ENCODE results near the gene CDK5. TPM values are rescaled to one million over a fixed set of nuclear protein-coding genes. Genes with fewer than 3 reads are reported as not detected.
A peak's percentile ranks its signal among the peaks of the same experiment; 100 is the strongest.

The CDK5 gene
- total and polyA plus RNA-seq, 9 of the 15 experiments (the other 6 are each of a cell fraction or from before 2014, with no cell fraction given), result 3.2 to 38.0 (median 27.5) TPM

- intact Hi-C loops (cut with micrococcal nuclease) (loop anchor here (10.0 kb wide), 1 partner anchor 767 kb away; no protein-coding TSS in a partner anchor), in situ Hi-C loops (cut with MboI) (no loop called here)
- Histone ChIP-seq H2AFZ (ENCODE audit: low read depth, low read length) (peak overlapping the region; percentile 23; the same call in 1 of the 2 replicates), H3K9me1 (ENCODE audit: control insufficient read depth, insufficient read depth, low read length) (no peaks in the 10 kb centered on the region), H3K4me3 (peak overlapping the region; percentile 89), H3K9ac (ENCODE audit: insufficient read depth in 1 of 2, low read depth in 2 of 2, low read length in 2 of 2) (peak overlapping the region; percentile 94 to 97), H3K9me3 (replicated peaks; ENCODE audit: control insufficient read depth, insufficient read depth, low read depth, low read length) (no peaks in the 10 kb centered on the region), H3K36me3 (ENCODE audit: control insufficient read depth, insufficient read depth, low read length) (peaks cover 43% of the 10 kb centered on the region), H3K4me1 (replicated peaks in 1 of 2; ENCODE audit: control insufficient read depth in 2 of 2, insufficient read depth in 2 of 2, low read length in 2 of 2) (peaks cover 52 to 85% of the 10 kb centered on the region in 2 experiments), H3K4me2 (ENCODE audit: insufficient read depth, low read length) (peak overlapping the region; percentile 97), H4K20me1 (replicated peaks; ENCODE audit: control insufficient read depth, insufficient read depth, low read length) (peaks cover 5% of the 10 kb centered on the region), H3K27me3 (ENCODE audit: control insufficient read depth in 2 of 2, insufficient read depth in 2 of 2, low read length in 2 of 2) (no peaks in the 10 kb centered on the region), H3K27ac (ENCODE audit: extremely low read depth, low read depth, low read length) (peak overlapping the region; percentile 94), H3K79me2 (ENCODE audit: control insufficient read depth, insufficient read depth, low read length) (peaks cover 50% of the 10 kb centered on the region)
- ChIA-PET POLR2A (interaction anchor here (0.6 to 3.5 kb wide), 16 partner anchors 10 to 713 kb away, joined by 3 to 24 read pairs (median 6); partner anchors contain the start of genes ABCB8, REPIN1 and SLC4A2), CTCF (ENCODE audit: low intra/inter-chr PET ratio) (no interaction called here)
- WGBS (ENCODE audit: insufficient coverage, low coverage, missing lambda C conversion rate), result under 1% methylated on average over 64 of the region's 64 CpGs
- FAIRE-seq (no peak), DNase-seq (ENCODE audit: extremely low read depth in 1 of 4, low spot score in 3 of 4) (peak in 3 of 4 experiments; percentile 54 to 72 (median 59)), ATAC-seq (peak; percentile 50)
- BruUV-seq (replicated peaks), result TSS peak; percentile 55
- TF ChIP-seq E2F1 (CRISPR knock-in tag; IDR thresholded peaks at IDR 0.05) (no peak), NBN (IDR thresholded peaks at IDR 0.05; ENCODE audit: low read depth) (no peak), ZNF282 (CRISPR knock-in tag; IDR thresholded peaks at IDR 0.05) (no peak), NR2C2 (CRISPR knock-in tag; IDR thresholded peaks at IDR 0.05) (no peak), NR2C2 (tag; IDR thresholded peaks at IDR 0.05) (0 out of 2 replicates have a peak, but pooled peaks have one; percentile 14), ZFP91 (CRISPR knock-in tag; IDR thresholded peaks at IDR 0.05) (no peak), MEF2D (tag; conservative IDR thresholded peaks at IDR 0.05; ENCODE audit: low read depth) (no peak), CHD1 (IDR thresholded peaks at IDR 0.05; ENCODE audit: low read length) (peak; percentile 95), SMARCB1 (IDR thresholded peaks at IDR 0.05; ENCODE audit: insufficient read length, low read depth) (no peak), SREBF1 (IDR thresholded peaks at IDR 0.05; ENCODE audit: borderline replicate concordance, low read depth, low read length) (0 out of 2 replicates have a peak, but pooled peaks have one; percentile 11), ZNF280B (CRISPR knock-in tag; IDR thresholded peaks at IDR 0.05) (no peak), OTX1 (CRISPR knock-in tag; IDR thresholded peaks at IDR 0.05) (peak; percentile 72; the same call in 1 of the 2 replicates), HDAC1 (IDR thresholded peaks at IDR 0.05) (0 out of 4 replicates have a peak, but pooled peaks of 1 of the 2 experiments have one; percentile 12), RB1 (IDR thresholded peaks at IDR 0.05; ENCODE audit: low read depth) (peak; percentile 55), RBBP5 (IDR thresholded peaks at IDR 0.05; ENCODE audit: borderline replicate concordance, insufficient read depth, low read length, poor library complexity, severe bottlenecking) (peak; percentile 17), HNRNPUL1 (IDR thresholded peaks at IDR 0.05; ENCODE audit: low read length) (no peak), CAMTA2 (CRISPR knock-in tag; conservative IDR thresholded peaks at IDR 0.05) (no peak; the same call in 1 of the 2 replicates)
These were observed 23.7 kb upstream of the CDK5 start for GRCh38 chr7:151081170-151082101.

All from K562 (cell line).